ENCODE results near the gene ZNF432. TPM values are rescaled to one million over a fixed set of nuclear protein-coding genes. Genes with fewer than 3 reads are reported as not detected.

The ZNF432 gene
- total and polyA plus RNA-seq, 2 of the 13 experiments (the other 11 are each of a cell fraction or from before 2014, with no cell fraction given) = 4.1 to 8.7 TPM

- no peak for TF ChIP-seq AGO2 (optimal IDR thresholded peaks at IDR 0.05; ENCODE audit: low read depth, low read length)
- peak; percentile 81; the same call in 1 of the 2 replicates for TF ChIP-seq ZKSCAN8 (CRISPR knock-in tag; IDR thresholded peaks at IDR 0.05; ENCODE audit: borderline replicate concordance)
- no peak for TF ChIP-seq SNAI1 (CRISPR knock-in tag; IDR thresholded peaks at IDR 0.05; ENCODE audit: borderline replicate concordance)
- no peak for TF ChIP-seq ZNF530 (CRISPR knock-in tag; IDR thresholded peaks at IDR 0.05; ENCODE audit: low read depth)
- TF ChIP-seq ZNF367 (CRISPR knock-in tag; IDR thresholded peaks at IDR 0.05; ENCODE audit: borderline replicate concordance) = no peak
- TF ChIP-seq, protein P1, sequence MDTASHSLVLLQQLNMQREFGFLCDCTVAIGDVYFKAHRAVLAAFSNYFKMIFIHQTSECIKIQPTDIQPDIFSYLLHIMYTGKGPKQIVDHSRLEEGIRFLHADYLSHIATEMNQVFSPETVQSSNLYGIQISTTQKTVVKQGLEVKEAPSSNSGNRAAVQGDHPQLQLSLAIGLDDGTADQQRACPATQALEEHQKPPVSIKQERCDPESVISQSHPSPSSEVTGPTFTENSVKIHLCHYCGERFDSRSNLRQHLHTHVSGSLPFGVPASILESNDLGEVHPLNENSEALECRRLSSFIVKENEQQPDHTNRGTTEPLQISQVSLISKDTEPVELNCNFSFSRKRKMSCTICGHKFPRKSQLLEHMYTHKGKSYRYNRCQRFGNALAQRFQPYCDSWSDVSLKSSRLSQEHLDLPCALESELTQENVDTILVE (CRISPR knock-in tag; IDR thresholded peaks at IDR 0.05) = no peak; the same call in none of the 2 replicates
- TF ChIP-seq HNRNPH1 (optimal IDR thresholded peaks at IDR 0.05; ENCODE audit: low read depth, low read length) = no peak
- no peak for TF ChIP-seq ZNF207 (IDR thresholded peaks at IDR 0.05; ENCODE audit: borderline replicate concordance)
- TF ChIP-seq BCL3 (CRISPR knock-in tag; IDR thresholded peaks at IDR 0.05) = no peak
- TF ChIP-seq ELF4 (CRISPR knock-in tag; IDR thresholded peaks at IDR 0.05; ENCODE audit: borderline replicate concordance) = peak; percentile 98
- no peak for TF ChIP-seq TEF (CRISPR knock-in tag; IDR thresholded peaks at IDR 0.05)
- no peak for TF ChIP-seq HNRNPK (IDR thresholded peaks at IDR 0.05; ENCODE audit: low read depth, low read length, poor library complexity, severe bottlenecking)
- TF ChIP-seq JUND (CRISPR knock-in tag; IDR thresholded peaks at IDR 0.05) = no peak
- TF ChIP-seq NFIB (CRISPR knock-in tag; IDR thresholded peaks at IDR 0.05; ENCODE audit: borderline replicate concordance) = no peak
- TF ChIP-seq ZNF747 (CRISPR knock-in tag; IDR thresholded peaks at IDR 0.05; ENCODE audit: borderline replicate concordance) = 0 out of 2 replicates have a peak, but pooled peaks have one; percentile 11
- TF ChIP-seq, protein P2, sequence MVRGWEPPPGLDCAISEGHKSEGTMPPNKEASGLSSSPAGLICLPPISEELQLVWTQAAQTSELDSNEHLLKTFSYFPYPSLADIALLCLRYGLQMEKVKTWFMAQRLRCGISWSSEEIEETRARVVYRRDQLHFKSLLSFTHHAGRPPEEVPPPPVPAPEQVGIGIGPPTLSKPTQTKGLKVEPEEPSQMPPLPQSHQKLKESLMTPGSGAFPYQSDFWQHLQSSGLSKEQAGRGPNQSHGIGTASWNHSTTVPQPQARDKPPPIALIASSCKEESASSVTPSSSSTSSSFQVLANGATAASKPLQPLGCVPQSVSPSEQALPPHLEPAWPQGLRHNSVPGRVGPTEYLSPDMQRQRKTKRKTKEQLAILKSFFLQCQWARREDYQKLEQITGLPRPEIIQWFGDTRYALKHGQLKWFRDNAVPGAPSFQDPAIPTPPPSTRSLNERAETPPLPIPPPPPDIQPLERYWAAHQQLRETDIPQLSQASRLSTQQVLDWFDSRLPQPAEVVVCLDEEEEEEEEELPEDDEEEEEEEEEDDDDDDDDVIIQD (CRISPR knock-in tag; IDR thresholded peaks at IDR 0.05; ENCODE audit: low read depth) = peak; percentile 70; the same call in 1 of the 2 replicates
- peak; percentile 60; the same call in 1 of the 2 replicates for TF ChIP-seq RXRA (CRISPR knock-in tag; IDR thresholded peaks at IDR 0.05)
- peak; percentile 63; the same call in 1 of the 2 replicates for TF ChIP-seq ZNF598 (CRISPR knock-in tag; IDR thresholded peaks at IDR 0.05; ENCODE audit: borderline replicate concordance)
- TF ChIP-seq TP53 (CRISPR knock-in tag; conservative IDR thresholded peaks at IDR 0.05) = 0 out of 2 replicates have a peak, but pooled peaks have one; percentile 62
- no peak for TF ChIP-seq DNMT1 (CRISPR knock-in tag; IDR thresholded peaks at IDR 0.05)
- 0 out of 2 replicates have a peak, but pooled peaks have one; percentile 25 for TF ChIP-seq MEIS2 (CRISPR knock-in tag; IDR thresholded peaks at IDR 0.05)
These were observed 62.0 kb downstream of the ZNF432 start, which contains the start of gene ZNF350 (continued) for GRCh38 chr19:51986309-51987291.
